ENCODE data around the gene TSC22D4.

Gene TSC22D4

GRCh38 chr7:100432053-100432452 is 47.0 kb downstream of the TSC22D4 start:
- no peak for TF ChIP-seq CTCF (IDR thresholded peaks at IDR 0.05; ENCODE audit: low read depth, low read length)
- TF ChIP-seq EZH2phosphoT487 (IDR thresholded peaks at IDR 0.05; ENCODE audit: low read depth) = no peak
- H3K36me3 ChIP-seq (replicated peaks; ENCODE audit: low read depth, low read length) = peaks cover 42% of the 10 kb centered on the region
- H4K20me1 ChIP-seq (ENCODE audit: insufficient read depth, low read length) = peaks cover 26% of the 10 kb centered on the region
- H3K79me2 ChIP-seq (ENCODE audit: low read length) = peaks cover 68% of the 10 kb centered on the region
- H3K4me2 ChIP-seq (ENCODE audit: low read length) = peak overlapping the region; percentile 82
- no peaks in the 10 kb centered on the region for H3K27me3 ChIP-seq (ENCODE audit: low read depth, low read length)
- H2AFZ ChIP-seq (ENCODE audit: low read depth, low read length) = no peak overlapping the region
- H3K9ac ChIP-seq (ENCODE audit: low read length) = no peak overlapping the region
- peak overlapping the region; percentile 3; the same call in 1 of the 2 replicates for H3K27ac ChIP-seq (ENCODE audit: low read length)
- H3K9me3 ChIP-seq (ENCODE audit: insufficient read depth, low read length) = no peaks in the 10 kb centered on the region
- peaks cover 49% of the 10 kb centered on the region for H3K4me1 ChIP-seq (ENCODE audit: low read length)
- no peak overlapping the region for H3K4me3 ChIP-seq (ENCODE audit: low read length)

DNA sequence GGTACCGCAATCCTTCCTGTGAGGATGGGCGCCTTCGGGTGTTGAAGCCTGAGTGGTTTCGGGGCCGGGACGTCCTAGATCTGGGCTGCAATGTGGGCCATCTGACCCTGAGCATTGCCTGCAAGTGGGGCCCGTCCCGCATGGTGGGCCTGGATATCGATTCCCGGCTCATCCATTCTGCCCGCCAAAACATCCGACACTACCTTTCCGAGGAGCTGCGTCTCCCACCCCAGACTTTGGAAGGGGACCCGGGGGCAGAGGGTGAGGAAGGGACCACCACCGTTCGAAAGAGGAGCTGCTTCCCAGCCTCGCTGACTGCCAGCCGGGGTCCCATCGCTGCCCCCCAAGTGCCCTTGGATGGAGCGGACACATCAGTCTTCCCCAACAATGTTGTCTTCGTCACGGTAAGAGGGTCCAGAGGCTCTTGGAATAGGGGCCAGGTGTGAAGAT is 47.7 kb downstream of the TSC22D4 start:
- H3K27ac ChIP-seq (ENCODE audit: low read length) = peak overlapping the region; percentile 96
- TF ChIP-seq CTCF (IDR thresholded peaks at IDR 0.05; ENCODE audit: low read depth, low read length) (no peak), EZH2phosphoT487 (IDR thresholded peaks at IDR 0.05; ENCODE audit: low read depth) (no peak)
- H3K9me3 ChIP-seq (ENCODE audit: insufficient read depth, low read length) = no peaks in the 10 kb centered on the region
- peaks cover 26% of the 10 kb centered on the region for H4K20me1 ChIP-seq (ENCODE audit: insufficient read depth, low read length)
- peak overlapping the region; percentile 86 for H3K4me3 ChIP-seq (ENCODE audit: low read length)
- H3K27me3 ChIP-seq (ENCODE audit: low read depth, low read length) = no peaks in the 10 kb centered on the region
- H3K36me3 ChIP-seq (replicated peaks; ENCODE audit: low read depth, low read length) = peaks cover 42% of the 10 kb centered on the region
- H2AFZ ChIP-seq (ENCODE audit: low read depth, low read length) = no peak overlapping the region
- H3K4me2 ChIP-seq (ENCODE audit: low read length) = peak overlapping the region; percentile 82
- H3K79me2 ChIP-seq (ENCODE audit: low read length) = peaks cover 68% of the 10 kb centered on the region
- H3K4me1 ChIP-seq (ENCODE audit: low read length) = peaks cover 48% of the 10 kb centered on the region
- H3K9ac ChIP-seq (ENCODE audit: low read length) = no peak overlapping the region

- Histone ChIP-seq H3K4me2 (ENCODE audit: low read length) (peak overlapping the region; percentile 82), H3K4me3 (ENCODE audit: low read length) (peak overlapping the region; percentile 86), H3K4me1 (ENCODE audit: low read length) (peaks cover 48% of the 10 kb centered on the region), H3K79me2 (ENCODE audit: low read length) (peaks cover 62% of the 10 kb centered on the region), H3K9ac (ENCODE audit: low read length) (peak overlapping the region; percentile 99), H3K27me3 (ENCODE audit: low read depth, low read length) (no peaks in the 10 kb centered on the region), H4K20me1 (ENCODE audit: insufficient read depth, low read length) (peaks cover 26% of the 10 kb centered on the region), H2AFZ (ENCODE audit: low read depth, low read length) (no peak overlapping the region), H3K36me3 (replicated peaks; ENCODE audit: low read depth, low read length) (peaks cover 42% of the 10 kb centered on the region), H3K27ac (ENCODE audit: low read length) (peak overlapping the region; percentile 96), H3K9me3 (ENCODE audit: insufficient read depth, low read length) (no peaks in the 10 kb centered on the region)
- TF ChIP-seq CTCF (IDR thresholded peaks at IDR 0.05; ENCODE audit: low read depth, low read length) = no peak
- no peak for TF ChIP-seq EZH2phosphoT487 (IDR thresholded peaks at IDR 0.05; ENCODE audit: low read depth)
Observed at GRCh38 chr7:100430493-100431285, 48.3 kb downstream of the TSC22D4 start.

GRCh38 chr7:100429637-100430492 is 49.1 kb downstream of the TSC22D4 start, which contains the start of gene MEPCE:
Gene MEPCE (plus strand): TSS chr7:100429831. CDS start chr7:100430019, 188 bp downstream.
- Histone ChIP-seq H3K4me2 (ENCODE audit: low read length) (peak within 1 kb of the TSS; percentile 82), H3K4me1 (ENCODE audit: low read length) (peaks cover 43% of the 10 kb centered on the region), H3K9ac (ENCODE audit: low read length) (peak within 1 kb of the TSS; percentile 99), H3K9me3 (ENCODE audit: insufficient read depth, low read length) (no peaks in the 10 kb centered on the region), H2AFZ (ENCODE audit: low read depth, low read length) (0 out of 2 replicates have a peak within 1 kb of the TSS, but pooled peaks have one; percentile 33), H3K79me2 (ENCODE audit: low read length) (peaks cover 54% of the 10 kb centered on the region), H4K20me1 (ENCODE audit: insufficient read depth, low read length) (peaks cover 26% of the 10 kb centered on the region), H3K27ac (ENCODE audit: low read length) (peak within 1 kb of the TSS; percentile 96), H3K27me3 (ENCODE audit: low read depth, low read length) (no peaks in the 10 kb centered on the region), H3K4me3 (ENCODE audit: low read length) (peak within 1 kb of the TSS; percentile 86), H3K36me3 (replicated peaks; ENCODE audit: low read depth, low read length) (peaks cover 39% of the 10 kb centered on the region)
- TF ChIP-seq CTCF (IDR thresholded peaks at IDR 0.05; ENCODE audit: low read depth, low read length) (no peak), EZH2phosphoT487 (IDR thresholded peaks at IDR 0.05; ENCODE audit: low read depth) (no peak)
